Thyroid gland (tissue), 4 donors: ENCODE measurements around the gene EGF. TPM values are rescaled to one million over a fixed set of nuclear protein-coding genes. Genes with fewer than 3 reads are reported as not detected.

Experiments used
- DNase-seq, 2 donors: peaks; one replicate each; pipeline ENCODE4 v3.0.0-alpha.2; 2019
- H3K27ac ChIP-seq, 3 donors: fragments of 200-600 bp; sonication (generic); 1 replicate in 2 of 3; 2 replicates in 1 of 3; pipeline ENCODE4 v1.5.1; 2016 to 2019; ENCODE audit warnings: mild to moderate bottlenecking in 1 of 3, moderate library complexity in 1 of 3
- H3K27me3 ChIP-seq: fragments of 200-600 bp; sonication (generic); one replicate; pipeline ENCODE4 v1.5.1; 2019
- H3K36me3 ChIP-seq, 2 donors: fragments of 200-600 bp; sonication (generic); one replicate each; pipeline ENCODE4 v1.5.1; 2016 to 2019
- H3K4me1 ChIP-seq, 2 donors: fragments of 200-600 bp; sonication (generic); one replicate each; pipeline ENCODE4 v1.5.1; 2017 to 2019
- H3K4me3 ChIP-seq, 3 donors: fragments of 200-600 bp; sonication (generic); replicated peaks in 1 of 3; 1 replicate in 2 of 3; 2 replicates in 1 of 3; pipeline ENCODE4 v1.5.1; 2016; ENCODE audit warnings: mild to moderate bottlenecking in 1 of 3
- H3K9me3 ChIP-seq: fragments of 200-600 bp; sonication (generic); one replicate; pipeline ENCODE4 v1.5.1; 2017
- CTCF ChIP-seq, 6 experiments: fragments of 200-600 bp in 3 of 6; fragments of 450-650 bp in 3 of 6; sonication (generic) in 3 of 6; IDR thresholded peaks; one replicate each; pipeline ENCODE4 v1.5.1; 2016 to 2019; ENCODE audit warnings: antibody characterized with exemption in 6 of 6, mild to moderate bottlenecking in 2 of 6, inconsistent platforms in 1 of 6, moderate library complexity in 1 of 6
- POLR2A ChIP-seq, 2 donors: fragments of 450-650 bp; IDR thresholded peaks; one replicate each; pipeline ENCODE4 v1.6.1; 2017; ENCODE audit warnings: antibody characterized with exemption in 2 of 2, mild to moderate bottlenecking in 2 of 2, moderate library complexity in 1 of 2
- WGBS, 2 donors: methylation state at CpG; one replicate each; pipeline ENCODE4 v1.1.5; 2017; 5-methylcytosine and 5-hydroxymethylcytosine counted together
- intact Hi-C: fragments of 100-400 bp; cut with DNase I; formaldehyde crosslinking; loops from one replicate; pipeline ENCODE4 v1.15.1; 2023
- total RNA-seq, 4 donors: library from RNA; depleted of rRNA; stranded (reverse); fragments of >200 nt; gene quantifications; one replicate each; pipeline ENCODE4 v1.2.3, GENCODE V29; 2016

EGF gene
- total RNA-seq, 4 donors from 2014 or later: 3.1 to 9.4 (median 7.9) TPM

- Histone ChIP-seq H3K4me3 (no peak overlapping the region), H3K27ac (no peak overlapping the region), H3K4me1 (peaks cover 0 to 3% of the 10 kb centered on the region in 2 donors), H3K9me3 (no peaks in the 10 kb centered on the region), H3K27me3 (no peaks in the 10 kb centered on the region), H3K36me3 (no peaks in the 10 kb centered on the region)
- TF ChIP-seq CTCF (IDR thresholded peaks at IDR 0.05): no peak
- TF ChIP-seq POLR2A (IDR thresholded peaks at IDR 0.05): no peak
- no peak for DNase-seq
- intact Hi-C loops: no loop called here
- 91 to 94% methylated on average over 3 of the region's 3 CpGs for WGBS, 2 donors
Measured at GRCh38 chr4:109982521-109982920, 69.8 kb downstream of the EGF start.

GRCh38 chr4:109985993-109986974 lies 73.6 kb downstream of the EGF start:
- TF ChIP-seq POLR2A (IDR thresholded peaks at IDR 0.05) (no peak), CTCF (IDR thresholded peaks at IDR 0.05) (no peak)
- WGBS, 2 donors: 89% methylated on average over 4 of the region's 4 CpGs
- H3K27ac ChIP-seq: no peak overlapping the region
- peaks cover 0 to 3% of the 10 kb centered on the region in 2 donors for H3K4me1 ChIP-seq
- no peak for DNase-seq
- no peaks in the 10 kb centered on the region for H3K36me3 ChIP-seq
- no peaks in the 10 kb centered on the region for H3K27me3 ChIP-seq
- intact Hi-C loops: no loop called here
- no peak overlapping the region for H3K4me3 ChIP-seq
- H3K9me3 ChIP-seq: no peaks in the 10 kb centered on the region

- peaks cover 6 to 11% of the 10 kb centered on the region in 2 donors for H3K4me1 ChIP-seq
- no peaks in the 10 kb centered on the region for H3K9me3 ChIP-seq
- no peaks in the 10 kb centered on the region for H3K27me3 ChIP-seq
- no peak for TF ChIP-seq POLR2A (IDR thresholded peaks at IDR 0.05)
- 82 to 88% methylated on average over 13 of the region's 13 CpGs for WGBS, 2 donors
- no peak overlapping the region for H3K27ac ChIP-seq
- no peaks in the 10 kb centered on the region for H3K36me3 ChIP-seq
- intact Hi-C loops: no loop called here
- no peak overlapping the region for H3K4me3 ChIP-seq
- no peak for DNase-seq
Measured at GRCh38 chr4:109989044-109989443, 76.4 kb downstream of the EGF start.

- no peak for DNase-seq
- Histone ChIP-seq H3K9me3 (no peaks in the 10 kb centered on the region), H3K4me3 (no peak overlapping the region), H3K36me3 (no peaks in the 10 kb centered on the region), H3K4me1 (peaks cover 6 to 11% of the 10 kb centered on the region in 2 donors), H3K27me3 (no peaks in the 10 kb centered on the region), H3K27ac (no peak overlapping the region)
- intact Hi-C loops: no loop called here
- TF ChIP-seq POLR2A (IDR thresholded peaks at IDR 0.05) (no peak), CTCF (IDR thresholded peaks at IDR 0.05) (no peak)
- 79 to 90% methylated on average over 6 of the region's 6 CpGs for WGBS, 2 donors
Measured at GRCh38 chr4:109989618-109990017, 76.9 kb downstream of the EGF start.

- intact Hi-C loops: no loop called here
- Histone ChIP-seq H3K27ac (no peak overlapping the region), H3K9me3 (no peaks in the 10 kb centered on the region), H3K36me3 (no peaks in the 10 kb centered on the region), H3K4me3 (no peak overlapping the region), H3K27me3 (no peaks in the 10 kb centered on the region), H3K4me1 (peaks cover 6 to 10% of the 10 kb centered on the region in 2 donors)
- DNase-seq: no peak
- WGBS, 2 donors: 87 to 90% methylated on average over 5 of the region's 5 CpGs
- TF ChIP-seq CTCF (IDR thresholded peaks at IDR 0.05): no peak
Measured at GRCh38 chr4:109990261-109991257, 77.9 kb downstream of the EGF start.
